ENCODE results near the gene LRRC74B. TPM values are rescaled to one million over a fixed set of nuclear protein-coding genes. Genes with fewer than 3 reads are reported as not detected.

The LRRC74B gene
- total and polyA plus RNA-seq, 2 of the 4 experiments (the other 2 are of a cell fraction) = not detected

DNA sequence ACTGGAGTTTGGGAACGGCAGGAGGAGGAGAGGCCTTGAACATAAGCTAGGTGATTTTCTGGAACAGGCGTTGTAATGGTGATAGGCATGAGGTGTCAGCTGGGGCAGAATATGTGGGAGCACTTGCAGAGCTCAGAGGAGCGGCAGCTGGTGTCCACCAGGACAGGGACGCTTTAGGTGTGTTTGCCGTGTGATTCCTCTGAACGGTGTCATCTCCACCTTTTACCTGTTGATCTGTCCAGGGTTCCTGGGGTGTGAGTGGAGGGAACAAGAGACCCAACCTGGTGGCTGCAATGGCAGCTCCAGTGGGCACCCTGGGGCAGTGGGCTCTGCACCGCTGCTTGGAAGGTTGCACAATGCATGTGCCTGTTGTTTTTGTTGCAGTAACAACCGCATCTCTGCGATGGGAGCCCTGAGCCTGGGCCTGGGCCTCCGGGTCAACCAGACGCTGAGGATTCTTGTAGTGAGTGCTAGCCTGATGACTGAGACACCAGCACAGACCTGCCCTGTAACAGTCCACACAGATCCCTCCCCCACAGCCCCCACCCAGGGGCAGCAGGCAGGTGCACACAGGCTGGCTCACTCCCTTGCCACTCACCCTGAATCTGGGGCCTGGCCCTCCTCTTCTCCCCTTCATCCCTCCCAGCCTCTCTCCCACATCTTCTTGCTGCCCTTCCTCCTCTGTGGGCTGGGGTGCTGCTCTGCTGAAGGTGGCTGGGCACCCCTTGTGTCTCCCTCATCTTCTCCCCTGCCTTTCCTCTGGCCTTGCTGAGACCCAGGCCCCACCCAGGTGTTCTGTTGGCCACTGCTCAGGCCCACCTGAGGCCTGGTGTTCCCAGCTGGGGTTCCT, 9.2 kb downstream of the LRRC74B start:
- H3K4me2 ChIP-seq (ENCODE audit: low read depth, low read length) = no peak overlapping the region
- no peak overlapping the region for H4K91ac ChIP-seq (ENCODE audit: insufficient read depth, low read depth, low read length)
- no peak overlapping the region for H4K8ac ChIP-seq (ENCODE audit: low read depth in 2 of 2, low read length in 2 of 2)
- H3K18ac ChIP-seq (ENCODE audit: low read depth, low read length) = no peak overlapping the region
- H3K9me3 ChIP-seq (ENCODE audit: control insufficient read depth, insufficient read depth, low read length) = no peaks in the 10 kb centered on the region
- H3K36me3 ChIP-seq (ENCODE audit: control insufficient read depth, insufficient read depth, low read length) = no peaks in the 10 kb centered on the region
- H2AK5ac ChIP-seq (ENCODE audit: low read depth, low read length) = no peak overlapping the region
- H3K56ac ChIP-seq (ENCODE audit: extremely low read depth, insufficient read depth, low read length) = no peak overlapping the region
- peaks cover 29% of the 10 kb centered on the region for H3K27me3 ChIP-seq (ENCODE audit: control insufficient read depth, insufficient read depth, low read length)
- no peak overlapping the region for H3K14ac ChIP-seq (replicated peaks; ENCODE audit: low read depth, low read length)
- H3K9me1 ChIP-seq (ENCODE audit: insufficient read depth, low read length) = no peaks in the 10 kb centered on the region
- no peaks in the 10 kb centered on the region for H3K79me1 ChIP-seq (ENCODE audit: low read depth in 1 of 2, low read length in 2 of 2)
- H3K4ac ChIP-seq (ENCODE audit: low read depth, low read length) = no peak overlapping the region
- WGBS, 2 experiments (ENCODE audit: extremely low coverage in 2 of 2, insufficient read length in 1 of 2) = 62% methylated on average over 4 of the region's 11 CpGs; no CpG with 5 or more reads in 1 of the 2 experiments
- H3K9ac ChIP-seq (ENCODE audit: low read depth, low read length) = no peak overlapping the region
- no peaks in the 10 kb centered on the region for H4K20me1 ChIP-seq (ENCODE audit: insufficient read depth, low read length)
- no peak overlapping the region for H3K23ac ChIP-seq (ENCODE audit: low read depth, low read length)
- TF ChIP-seq RAD21 (IDR thresholded peaks at IDR 0.05; ENCODE audit: low read length) = no peak
- TF ChIP-seq NFE2L2 (IDR thresholded peaks at IDR 0.05; ENCODE audit: low read depth, low read length) = no peak
- TF ChIP-seq RCOR1 (IDR thresholded peaks at IDR 0.05; ENCODE audit: insufficient replicate concordance, low read length) = no peak
- no peak for TF ChIP-seq CEBPB (IDR thresholded peaks at IDR 0.05; ENCODE audit: low read depth, low read length)
- TF ChIP-seq POLR2A (IDR thresholded peaks at IDR 0.05; ENCODE audit: low read depth, low read length) = no peak
- no peak for TF ChIP-seq MXI1 (IDR thresholded peaks at IDR 0.05; ENCODE audit: borderline replicate concordance, low read depth, low read length)
- no peak for TF ChIP-seq BHLHE40 (IDR thresholded peaks at IDR 0.05; ENCODE audit: low read depth, low read length)
- TF ChIP-seq, protein P1, sequence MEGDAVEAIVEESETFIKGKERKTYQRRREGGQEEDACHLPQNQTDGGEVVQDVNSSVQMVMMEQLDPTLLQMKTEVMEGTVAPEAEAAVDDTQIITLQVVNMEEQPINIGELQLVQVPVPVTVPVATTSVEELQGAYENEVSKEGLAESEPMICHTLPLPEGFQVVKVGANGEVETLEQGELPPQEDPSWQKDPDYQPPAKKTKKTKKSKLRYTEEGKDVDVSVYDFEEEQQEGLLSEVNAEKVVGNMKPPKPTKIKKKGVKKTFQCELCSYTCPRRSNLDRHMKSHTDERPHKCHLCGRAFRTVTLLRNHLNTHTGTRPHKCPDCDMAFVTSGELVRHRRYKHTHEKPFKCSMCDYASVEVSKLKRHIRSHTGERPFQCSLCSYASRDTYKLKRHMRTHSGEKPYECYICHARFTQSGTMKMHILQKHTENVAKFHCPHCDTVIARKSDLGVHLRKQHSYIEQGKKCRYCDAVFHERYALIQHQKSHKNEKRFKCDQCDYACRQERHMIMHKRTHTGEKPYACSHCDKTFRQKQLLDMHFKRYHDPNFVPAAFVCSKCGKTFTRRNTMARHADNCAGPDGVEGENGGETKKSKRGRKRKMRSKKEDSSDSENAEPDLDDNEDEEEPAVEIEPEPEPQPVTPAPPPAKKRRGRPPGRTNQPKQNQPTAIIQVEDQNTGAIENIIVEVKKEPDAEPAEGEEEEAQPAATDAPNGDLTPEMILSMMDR (conservative IDR thresholded peaks at IDR 0.05; ENCODE audit: low read depth, low read length) = no peak
- H2BK15ac ChIP-seq (ENCODE audit: low read depth, low read length) = no peak overlapping the region
- no peak overlapping the region for H4K5ac ChIP-seq (ENCODE audit: low read depth, low read length)
- H2AFZ ChIP-seq (replicated peaks; ENCODE audit: low read length, poor library complexity) = no peak overlapping the region
- BruUV-seq (replicated peaks) = no TSS peak
- no peak overlapping the region for H2BK120ac ChIP-seq (ENCODE audit: low read depth, low read length)
- no peak overlapping the region for H3K27ac ChIP-seq (ENCODE audit: insufficient read depth, low read length)
- POLR2A ChIA-PET (ENCODE audit: unreplicated experiment) = no interaction called here
- dilution Hi-C loops (cut with HindIII; ENCODE audit: low sequenced_read_pairs, unreplicated experiment) (no loop called here), in situ Hi-C loops (cut with MboI; ENCODE audit: low sequenced_read_pairs) (no loop called here), intact Hi-C loops (cut with micrococcal nuclease) (no loop called here)
- no peak for ATAC-seq (ENCODE audit: low read depth)
- no peak overlapping the region for H2BK20ac ChIP-seq (ENCODE audit: low read depth, low read length)
- no peak overlapping the region for H2BK5ac ChIP-seq (ENCODE audit: low read depth, low read length, poor library complexity, severe bottlenecking)
- no peak for DNase-seq
- no peak overlapping the region for H3K4me3 ChIP-seq (ENCODE audit: insufficient read depth, low read depth, low read length)
- H2AK9ac ChIP-seq (replicated peaks; ENCODE audit: low read depth, low read length, poor library complexity) = no peak overlapping the region
- peaks cover 6% of the 10 kb centered on the region for H3K4me1 ChIP-seq (ENCODE audit: control insufficient read depth, insufficient read depth, low read length)
- CTCF ChIA-PET = no interaction called here

Measured in IMR-90 (cell line).